Neuronal stem cell (in vitro differentiated cells): ENCODE measurements around the gene WHRN.
A peak's percentile ranks its signal among the peaks of the same experiment; 100 is the strongest.

Experiments used
- DNase-seq: peaks from one replicate; pipeline ENCODE4 v3.0.0-alpha.2; 2013; ENCODE audit warnings: low spot score
- H2AFZ ChIP-seq: one replicate; pipeline ENCODE4 v1.6.1; 2013; ENCODE audit warnings: mild to moderate bottlenecking, low read length, inconsistent platforms
- H2AK5ac ChIP-seq: 2 replicates; pipeline ENCODE4 v1.6.1; 2013; ENCODE audit warnings: low read depth, mild to moderate bottlenecking, inconsistent platforms, low read length, moderate library complexity, mixed read lengths
- H2BK120ac ChIP-seq: 2 replicates; pipeline ENCODE4 v1.6.1; 2013; ENCODE audit warnings: low read depth, mild to moderate bottlenecking, inconsistent platforms, low read length, moderate library complexity, mixed read lengths
- H2BK12ac ChIP-seq: one replicate; pipeline ENCODE4 v1.6.1; 2013; ENCODE audit warnings: low read length, inconsistent platforms
- H2BK15ac ChIP-seq: 2 replicates; pipeline ENCODE4 v1.6.1; 2013; ENCODE audit warnings: mild to moderate bottlenecking, low read length, inconsistent platforms, mixed read lengths
- H2BK5ac ChIP-seq: one replicate; pipeline ENCODE4 v1.6.1; 2013; ENCODE audit warnings: inconsistent platforms, mild to moderate bottlenecking, low read length, moderate library complexity
- H3K14ac ChIP-seq: one replicate; pipeline ENCODE4 v1.6.1; 2013; ENCODE audit warnings: low read length, inconsistent platforms
- H3K18ac ChIP-seq: 2 replicates; pipeline ENCODE4 v1.6.1; 2013; ENCODE audit warnings: low read length, inconsistent platforms
- H3K23ac ChIP-seq: 2 replicates; pipeline ENCODE4 v1.6.1; 2013; ENCODE audit warnings: low read depth, mild to moderate bottlenecking, mixed read lengths, low read length, inconsistent platforms; ENCODE audit not compliant: poor library complexity
- H3K27ac ChIP-seq: replicated peaks from 3 replicates; pipeline ENCODE4 v1.5.1; 2013; ENCODE audit warnings: low read length, inconsistent platforms
- H3K27me3 ChIP-seq, 3 experiments: 2 replicates each; pipeline ENCODE4 v1.6.1; 2013; ENCODE audit warnings: low read length in 3 of 3, mild to moderate bottlenecking in 2 of 3, inconsistent platforms in 1 of 3, low read depth in 1 of 3, mixed read lengths in 1 of 3, moderate library complexity in 1 of 3; ENCODE audit not compliant: control insufficient read depth in 3 of 3, insufficient read depth in 3 of 3
- H3K36me3 ChIP-seq, 2 donors: replicated peaks in 1 of 2; 2 replicates each; pipeline ENCODE4 v1.6.1; 2013; ENCODE audit warnings: low read length in 2 of 2; ENCODE audit not compliant: control insufficient read depth in 2 of 2, insufficient read depth in 2 of 2
- H3K4ac ChIP-seq: 2 replicates; pipeline ENCODE4 v1.6.1; 2013; ENCODE audit warnings: inconsistent platforms, mild to moderate bottlenecking, low read length, moderate library complexity
- H3K4me1 ChIP-seq, 2 donors: 1 replicate in 1 of 2; 2 replicates in 1 of 2; pipeline ENCODE4 v1.6.1; 2013; ENCODE audit warnings: low read length in 2 of 2, low read depth in 1 of 2; ENCODE audit not compliant: control insufficient read depth in 2 of 2, insufficient read depth in 1 of 2
- H3K4me2 ChIP-seq: one replicate; pipeline ENCODE4 v1.6.1; 2013; ENCODE audit warnings: mild to moderate bottlenecking, low read length, inconsistent platforms; ENCODE audit not compliant: insufficient read depth, poor library complexity, severe bottlenecking
- H3K4me3 ChIP-seq, 2 donors: 2 replicates each; pipeline ENCODE4 v1.5.1; 2013; ENCODE audit warnings: low read length in 2 of 2, mild to moderate bottlenecking in 2 of 2, inconsistent platforms in 1 of 2, moderate library complexity in 1 of 2
- H3K79me1 ChIP-seq: one replicate; pipeline ENCODE4 v1.6.1; 2013; ENCODE audit warnings: low read depth, mild to moderate bottlenecking, inconsistent platforms, low read length, moderate library complexity
- H3K9ac ChIP-seq: one replicate; pipeline ENCODE4 v1.6.1; 2013; ENCODE audit warnings: mild to moderate bottlenecking, low read depth, low read length, inconsistent platforms; ENCODE audit not compliant: poor library complexity
- H3K9me3 ChIP-seq, 2 donors: replicated peaks in 1 of 2; 2 replicates each; pipeline versions ENCODE3 to v1.6.1; 2013; ENCODE audit warnings: low read length in 2 of 2, mild to moderate bottlenecking in 2 of 2, inconsistent platforms in 1 of 2, low read depth in 1 of 2, mixed read lengths in 1 of 2, moderate library complexity in 1 of 2; ENCODE audit not compliant: control insufficient read depth in 2 of 2, insufficient read depth in 1 of 2
- H4K8ac ChIP-seq: one replicate; pipeline ENCODE4 v1.6.1; 2013; ENCODE audit warnings: low read depth, mild to moderate bottlenecking, inconsistent platforms, low read length, moderate library complexity
- H4K91ac ChIP-seq: one replicate; pipeline ENCODE4 v1.6.1; 2013; ENCODE audit warnings: low read length, low read depth, mild to moderate bottlenecking, inconsistent platforms; ENCODE audit not compliant: poor library complexity
- WGBS, 2 donors: extraction: QIAGEN DNeasy Blood & Tissue Kit; methylation state at CpG; one replicate each; pipeline ENCODE4 v1.1.7; 2013; ENCODE audit warnings: missing lambda C conversion rate in 2 of 2, mixed read lengths in 1 of 2; ENCODE audit not compliant: insufficient read length in 2 of 2, insufficient replicate concordance in 1 of 2; ENCODE audit errors: extremely low coverage in 2 of 2; 5-methylcytosine and 5-hydroxymethylcytosine counted together

The WHRN gene

GRCh38 chr9:114442022-114442421 lies 63.3 kb downstream of the WHRN start:
- Histone ChIP-seq H2BK12ac (no peak overlapping the region), H4K8ac (no peak overlapping the region), H3K4me2 (no peak overlapping the region), H3K4me3 (no peak overlapping the region), H3K9me3 (no peaks in the 10 kb centered on the region), H2AFZ (no peak overlapping the region), H2AK5ac (no peak overlapping the region), H4K91ac (no peak overlapping the region), H2BK15ac (no peak overlapping the region), H3K4me1 (no peaks in the 10 kb centered on the region), H3K79me1 (peaks cover 2% of the 10 kb centered on the region), H3K4ac (no peak overlapping the region), H3K23ac (no peak overlapping the region), H2BK5ac (no peak overlapping the region), H3K18ac (no peak overlapping the region), H3K9ac (no peak overlapping the region), H2BK120ac (no peak overlapping the region), H3K27ac (no peak overlapping the region), H3K14ac (no peak overlapping the region), H3K27me3 (no peaks in the 10 kb centered on the region), H3K36me3 (no peaks in the 10 kb centered on the region)
- no CpG with 5 or more reads among the region's 1 CpG for WGBS, 2 donors
- DNase-seq = no peak

GRCh38 chr9:114437401-114437893 lies 67.8 kb downstream of the WHRN start:
- no peak for DNase-seq
- Histone ChIP-seq H2AK5ac (no peak overlapping the region), H2AFZ (no peak overlapping the region), H3K4me3 (no peak overlapping the region), H4K8ac (no peak overlapping the region), H3K27me3 (no peaks in the 10 kb centered on the region), H3K9ac (no peak overlapping the region), H3K4me2 (no peak overlapping the region), H2BK12ac (no peak overlapping the region), H4K91ac (no peak overlapping the region), H2BK120ac (no peak overlapping the region), H3K36me3 (no peaks in the 10 kb centered on the region), H3K4me1 (peaks cover 0 to 1% of the 10 kb centered on the region in 2 donors), H3K4ac (no peak overlapping the region), H3K79me1 (peaks cover under 1% of the 10 kb centered on the region), H3K18ac (no peak overlapping the region), H3K9me3 (no peaks in the 10 kb centered on the region), H2BK5ac (no peak overlapping the region), H3K23ac (no peak overlapping the region), H3K14ac (no peak overlapping the region), H3K27ac (no peak overlapping the region), H2BK15ac (no peak overlapping the region)
- WGBS, 2 donors = no CpG with 5 or more reads among the region's 2 CpGs

GRCh38 chr9:114434878-114435311 lies 70.4 kb downstream of the WHRN start:
- Histone ChIP-seq H3K23ac (no peak overlapping the region), H2BK120ac (no peak overlapping the region), H3K4ac (no peak overlapping the region), H3K27ac (no peak overlapping the region), H2AFZ (no peak overlapping the region), H2BK15ac (no peak overlapping the region), H3K14ac (no peak overlapping the region), H3K4me3 (no peak overlapping the region), H2BK12ac (no peak overlapping the region), H3K18ac (no peak overlapping the region), H3K27me3 (no peaks in the 10 kb centered on the region), H3K79me1 (no peaks in the 10 kb centered on the region), H2BK5ac (no peak overlapping the region), H3K4me2 (no peak overlapping the region), H4K8ac (no peak overlapping the region), H3K9ac (no peak overlapping the region), H4K91ac (no peak overlapping the region), H2AK5ac (no peak overlapping the region), H3K9me3 (no peaks in the 10 kb centered on the region), H3K36me3 (no peaks in the 10 kb centered on the region), H3K4me1 (peaks cover 0 to 1% of the 10 kb centered on the region in 2 donors)
- no CpG with 5 or more reads among the region's 9 CpGs for WGBS, 2 donors
- peak; percentile 37 for DNase-seq

GRCh38 chr9:114433720-114434255 lies 71.5 kb downstream of the WHRN start:
- H3K27me3 ChIP-seq = no peaks in the 10 kb centered on the region
- no peak overlapping the region for H3K4ac ChIP-seq
- H2BK12ac ChIP-seq = no peak overlapping the region
- H3K36me3 ChIP-seq = no peaks in the 10 kb centered on the region
- H2AFZ ChIP-seq = no peak overlapping the region
- no peak overlapping the region for H4K8ac ChIP-seq
- no peak for DNase-seq
- no peak overlapping the region for H2AK5ac ChIP-seq
- H3K4me3 ChIP-seq = no peak overlapping the region
- no peaks in the 10 kb centered on the region for H3K79me1 ChIP-seq
- peaks cover 0 to 1% of the 10 kb centered on the region in 2 donors for H3K4me1 ChIP-seq
- H3K4me2 ChIP-seq = no peak overlapping the region
- no peak overlapping the region for H3K14ac ChIP-seq
- H2BK15ac ChIP-seq = no peak overlapping the region
- no peak overlapping the region for H3K9ac ChIP-seq
- no CpG with 5 or more reads among the region's 6 CpGs for WGBS, 2 donors
- no peak overlapping the region for H3K18ac ChIP-seq
- H2BK5ac ChIP-seq = no peak overlapping the region
- no peak overlapping the region for H4K91ac ChIP-seq
- H2BK120ac ChIP-seq = no peak overlapping the region
- H3K9me3 ChIP-seq = no peaks in the 10 kb centered on the region
- no peak overlapping the region for H3K23ac ChIP-seq
- no peak overlapping the region for H3K27ac ChIP-seq
